Measurements from ENCODE around the gene SENP8. TPM values are rescaled to one million over a fixed set of nuclear protein-coding genes. Genes with fewer than 3 reads are reported as not detected.
"Not testable (repeated sequence)": the region's sequence is repeated elsewhere in the genome, so short reads cannot be mapped to it uniquely, and the experiment has no call there.

SENP8 gene
- total RNA-seq, 1 experiment from 2014 or later, result 3.7 TPM

GRCh38 chr15:72155003-72155621, 36.9 kb downstream of the SENP8 start:
- peak; percentile 30 for DNase-seq (ENCODE audit: low read depth)

- DNase-seq (ENCODE audit: low read depth), result peak; percentile 79
Measured at GRCh38 chr15:72155635-72156616, 37.7 kb downstream of the SENP8 start.

GRCh38 chr15:72156928-72157327, 38.7 kb downstream of the SENP8 start:
- no peak for DNase-seq (ENCODE audit: low read depth)

GRCh38 chr15:72160696-72161245, 42.6 kb downstream of the SENP8 start:
- no peak for DNase-seq (ENCODE audit: low read depth)

- peak; percentile 20 for DNase-seq (ENCODE audit: low read depth)
Measured at GRCh38 chr15:72161361-72162132, 43.3 kb downstream of the SENP8 start.

GRCh38 chr15:72162569-72162968, 44.4 kb downstream of the SENP8 start:
- no peak for DNase-seq (ENCODE audit: low read depth)

- no peak for DNase-seq (ENCODE audit: low read depth)
Measured at GRCh38 chr15:72163719-72164118, 45.5 kb downstream of the SENP8 start.

GRCh38 chr15:72166716-72167417, 48.7 kb downstream of the SENP8 start:
- DNase-seq (ENCODE audit: low read depth), result no peak

- no peak for DNase-seq (ENCODE audit: low read depth)
Measured at GRCh38 chr15:72167445-72167844, 49.2 kb downstream of the SENP8 start.

- DNase-seq (ENCODE audit: low read depth), result no peak
Measured at GRCh38 chr15:72168131-72168807, 50.1 kb downstream of the SENP8 start.

GRCh38 chr15:72168808-72169190, 50.6 kb downstream of the SENP8 start:
- DNase-seq (ENCODE audit: low read depth), result no peak

GRCh38 chr15:72169236-72169920, 51.2 kb downstream of the SENP8 start:
- DNase-seq (ENCODE audit: low read depth), result no peak

GRCh38 chr15:72169921-72170611, 51.9 kb downstream of the SENP8 start:
- DNase-seq (ENCODE audit: low read depth), result no peak

GRCh38 chr15:72170691-72171090, 52.5 kb downstream of the SENP8 start:
- DNase-seq (ENCODE audit: low read depth), result no peak

GRCh38 chr15:72171978-72172377, 53.8 kb downstream of the SENP8 start:
- DNase-seq (ENCODE audit: low read depth), result not testable (repeated sequence)

- no peak for DNase-seq (ENCODE audit: low read depth)
Measured at GRCh38 chr15:72172796-72173195, 54.6 kb downstream of the SENP8 start.

GRCh38 chr15:72173401-72173800, 55.2 kb downstream of the SENP8 start:
- no peak for DNase-seq (ENCODE audit: low read depth)

- no peak for DNase-seq (ENCODE audit: low read depth)
Measured at GRCh38 chr15:72173864-72174550, 55.8 kb downstream of the SENP8 start.
